Esophagus muscularis mucosa (tissue), 4 donors: ENCODE results near the gene SLCO4C1. TPM values are rescaled to one million over a fixed set of nuclear protein-coding genes. Genes with fewer than 3 reads are reported as not detected.

Experiments used
- DNase-seq: peaks from one replicate; pipeline ENCODE4 v3.0.0-alpha.2; 2017; ENCODE audit errors: extremely low spot score
- H3K27ac ChIP-seq, 4 donors: fragments of 200-600 bp; sonication (generic); replicated peaks in 1 of 4; 1 replicate in 3 of 4; 2 replicates in 1 of 4; pipeline ENCODE4 v1.5.1; 2016 to 2019; ENCODE audit warnings: mild to moderate bottlenecking in 1 of 4
- H3K27me3 ChIP-seq, 4 donors: fragments of 200-600 bp; sonication (generic); one replicate each; pipeline versions ENCODE4 v1.5.1 to v1.6.0; 2016 to 2019
- H3K36me3 ChIP-seq, 4 donors: fragments of 200-600 bp; sonication (generic); one replicate each; pipeline ENCODE4 v1.5.1; 2016 to 2019
- H3K4me1 ChIP-seq, 4 donors: fragments of 200-600 bp; sonication (generic); one replicate each; pipeline ENCODE4 v1.5.1; 2016 to 2019
- H3K4me3 ChIP-seq, 4 donors: fragments of 200-600 bp; sonication (generic); 1 replicate in 2 of 4; 2 replicates in 2 of 4; pipeline ENCODE4 v1.5.1; 2016 to 2019; ENCODE audit warnings: mild to moderate bottlenecking in 4 of 4, moderate library complexity in 1 of 4
- H3K9me3 ChIP-seq, 4 donors: fragments of 200-600 bp; sonication (generic); 1 replicate in 3 of 4; 2 replicates in 1 of 4; pipeline ENCODE4 v1.5.1; 2016 to 2019
- CTCF ChIP-seq, 3 experiments: fragments of 200-600 bp in 2 of 3; fragments of 450-650 bp in 1 of 3; sonication (generic) in 2 of 3; IDR thresholded peaks; one replicate each; pipeline ENCODE4 v1.5.1; 2017 to 2019; ENCODE audit warnings: antibody characterized with exemption in 3 of 3, mild to moderate bottlenecking in 2 of 3, moderate library complexity in 1 of 3
- EP300 ChIP-seq: sonication (generic); formaldehyde crosslinking; IDR thresholded peaks from one replicate; pipeline ENCODE4 v1.6.1; 2017; ENCODE audit warnings: antibody characterized with exemption
- POLR2A ChIP-seq: fragments of 450-650 bp; IDR thresholded peaks from one replicate; pipeline ENCODE4 v1.6.1; 2017; ENCODE audit warnings: antibody characterized with exemption, moderate library complexity, mild to moderate bottlenecking, low read depth
- POLR2AphosphoS5 ChIP-seq, 2 donors: sonication (generic); formaldehyde crosslinking; IDR thresholded peaks; one replicate each; pipeline ENCODE4 v1.6.1; 2017; ENCODE audit warnings: antibody characterized with exemption in 2 of 2
- WGBS: methylation state at CpG from one replicate; pipeline ENCODE4 v1.1.5; 2018; 5-methylcytosine and 5-hydroxymethylcytosine counted together
- intact Hi-C: fragments of 100-400 bp; cut with DNase I; formaldehyde crosslinking; loops from one replicate; pipeline ENCODE4 v1.15.1; 2023
- total RNA-seq, 4 donors: library from RNA; depleted of rRNA; stranded (reverse); fragments of >200 nt; gene quantifications; one replicate each; pipeline versions ENCODE4 v1.1.0 to v1.2.1, GENCODE V29; 2016

The SLCO4C1 gene
- total RNA-seq, 4 donors from 2014 or later: 0.06 to 0.17 TPM; not detected in 2

GRCh38 chr5:102288630-102289029 lies 7.5 kb downstream of the SLCO4C1 start:
- intact Hi-C loops: no loop called here
- DNase-seq: no peak
- H3K36me3 ChIP-seq: no peaks in the 10 kb centered on the region
- H3K27ac ChIP-seq: no peak overlapping the region
- WGBS: 73% methylated on average over 1 of the region's 1 CpG
- TF ChIP-seq POLR2AphosphoS5 (IDR thresholded peaks at IDR 0.05) (no peak), CTCF (IDR thresholded peaks at IDR 0.05) (no peak), POLR2A (no peak), EP300 (no peak)
- H3K4me1 ChIP-seq: no peaks in the 10 kb centered on the region
- H3K27me3 ChIP-seq: peaks cover 0 to under 1% (median 0%) of the 10 kb centered on the region in 4 donors
- H3K9me3 ChIP-seq: no peaks in the 10 kb centered on the region
- H3K4me3 ChIP-seq: no peak overlapping the region

DNA sequence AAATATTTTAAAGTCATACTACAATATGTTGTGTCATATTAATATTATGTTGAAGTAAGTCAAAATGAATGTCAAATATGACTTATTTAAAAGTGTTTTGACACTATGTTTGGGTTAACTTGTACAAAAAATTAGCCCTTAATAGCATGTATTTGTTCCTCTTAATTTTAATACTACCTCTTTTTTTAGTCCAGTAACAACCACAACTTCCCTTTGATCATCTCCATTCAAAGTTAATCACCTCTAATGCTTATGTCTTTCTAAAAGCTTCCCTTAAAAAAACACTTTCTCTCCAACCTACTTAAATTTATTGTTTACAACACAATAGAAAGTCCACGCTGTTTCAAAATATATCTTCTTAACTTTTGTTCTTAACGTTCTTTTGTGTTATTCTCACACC lies 9.6 kb downstream of the SLCO4C1 start:
- Histone ChIP-seq H3K4me3 (no peak overlapping the region), H3K36me3 (no peaks in the 10 kb centered on the region), H3K4me1 (no peaks in the 10 kb centered on the region), H3K9me3 (no peaks in the 10 kb centered on the region), H3K27ac (no peak overlapping the region), H3K27me3 (no peaks in the 10 kb centered on the region)
- no peak for DNase-seq
- 66% methylated on average over 2 of the region's 2 CpGs for WGBS
- intact Hi-C loops: no loop called here
- TF ChIP-seq CTCF (IDR thresholded peaks at IDR 0.05) (no peak), POLR2AphosphoS5 (IDR thresholded peaks at IDR 0.05) (no peak), POLR2A (no peak), EP300 (no peak)

GRCh38 chr5:102283102-102283797 lies 12.8 kb downstream of the SLCO4C1 start:
- DNase-seq: no peak
- Histone ChIP-seq H3K4me3 (no peak overlapping the region), H3K9me3 (no peaks in the 10 kb centered on the region), H3K4me1 (no peaks in the 10 kb centered on the region), H3K27me3 (no peaks in the 10 kb centered on the region), H3K36me3 (no peaks in the 10 kb centered on the region), H3K27ac (no peak overlapping the region)
- TF ChIP-seq CTCF (IDR thresholded peaks at IDR 0.05) (no peak), EP300 (no peak), POLR2A (no peak), POLR2AphosphoS5 (IDR thresholded peaks at IDR 0.05) (no peak)
- 58% methylated on average over 2 of the region's 2 CpGs for WGBS
- intact Hi-C loops: no loop called here

GRCh38 chr5:102279711-102280110 lies 16.4 kb downstream of the SLCO4C1 start:
- Histone ChIP-seq H3K27ac (no peak overlapping the region), H3K9me3 (no peaks in the 10 kb centered on the region), H3K4me1 (no peaks in the 10 kb centered on the region), H3K4me3 (no peak overlapping the region), H3K27me3 (no peaks in the 10 kb centered on the region), H3K36me3 (no peaks in the 10 kb centered on the region)
- DNase-seq: no peak
- WGBS: 79% methylated on average over 1 of the region's 1 CpG
- no peak for TF ChIP-seq POLR2AphosphoS5 (IDR thresholded peaks at IDR 0.05)
- TF ChIP-seq EP300: no peak
- no peak for TF ChIP-seq CTCF (IDR thresholded peaks at IDR 0.05)
- no peak for TF ChIP-seq POLR2A
- intact Hi-C loops: no loop called here

DNA sequence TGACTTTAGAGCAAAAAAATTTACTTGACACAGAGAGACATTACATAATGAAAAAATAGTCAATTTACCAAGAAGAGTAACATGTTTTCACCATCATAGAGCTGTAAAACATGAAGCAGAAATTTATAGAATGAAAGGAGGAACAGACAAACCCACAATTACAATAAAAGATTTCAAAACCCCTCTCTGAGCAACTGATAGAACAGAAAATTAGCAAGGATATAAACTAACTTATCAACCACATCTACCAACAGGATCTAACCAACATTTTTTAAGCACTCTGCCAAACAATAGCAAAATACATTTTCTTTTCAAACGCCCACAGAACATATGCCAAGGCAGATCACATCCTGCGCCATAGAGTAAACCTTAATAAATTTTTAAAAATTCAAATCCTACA lies 17.9 kb downstream of the SLCO4C1 start:
- no peaks in the 10 kb centered on the region for H3K9me3 ChIP-seq
- H3K27me3 ChIP-seq: no peaks in the 10 kb centered on the region
- TF ChIP-seq CTCF (IDR thresholded peaks at IDR 0.05) (no peak), EP300 (no peak), POLR2AphosphoS5 (IDR thresholded peaks at IDR 0.05) (no peak), POLR2A (no peak)
- DNase-seq: no peak
- WGBS: 74% methylated on average over 2 of the region's 2 CpGs
- no peak overlapping the region for H3K4me3 ChIP-seq
- H3K4me1 ChIP-seq: no peaks in the 10 kb centered on the region
- no peak overlapping the region for H3K27ac ChIP-seq
- intact Hi-C loops: no loop called here
- no peaks in the 10 kb centered on the region for H3K36me3 ChIP-seq
